Measurements from ENCODE around the gene NRM.

DNA sequence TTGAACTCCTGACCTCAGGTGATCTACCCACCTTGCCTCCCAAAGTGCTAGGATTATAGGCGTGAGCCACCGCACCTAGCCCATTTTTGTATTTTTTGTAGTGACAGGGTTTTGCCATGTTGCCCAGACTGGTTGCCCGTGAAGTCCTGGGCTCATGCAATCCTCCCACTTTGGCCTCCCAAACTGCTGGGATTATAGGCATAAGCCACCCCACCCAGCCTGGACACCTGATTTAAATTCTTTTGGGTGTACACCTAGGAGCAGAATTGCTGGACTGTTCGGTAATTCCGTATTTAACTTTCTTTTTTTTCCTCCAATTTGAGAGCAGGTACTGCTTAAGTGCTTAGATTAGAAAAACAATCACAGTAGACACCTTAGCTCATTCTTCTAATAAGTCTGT, 5.6 kb upstream of the NRM start:
- TF ChIP-seq, protein P1, sequence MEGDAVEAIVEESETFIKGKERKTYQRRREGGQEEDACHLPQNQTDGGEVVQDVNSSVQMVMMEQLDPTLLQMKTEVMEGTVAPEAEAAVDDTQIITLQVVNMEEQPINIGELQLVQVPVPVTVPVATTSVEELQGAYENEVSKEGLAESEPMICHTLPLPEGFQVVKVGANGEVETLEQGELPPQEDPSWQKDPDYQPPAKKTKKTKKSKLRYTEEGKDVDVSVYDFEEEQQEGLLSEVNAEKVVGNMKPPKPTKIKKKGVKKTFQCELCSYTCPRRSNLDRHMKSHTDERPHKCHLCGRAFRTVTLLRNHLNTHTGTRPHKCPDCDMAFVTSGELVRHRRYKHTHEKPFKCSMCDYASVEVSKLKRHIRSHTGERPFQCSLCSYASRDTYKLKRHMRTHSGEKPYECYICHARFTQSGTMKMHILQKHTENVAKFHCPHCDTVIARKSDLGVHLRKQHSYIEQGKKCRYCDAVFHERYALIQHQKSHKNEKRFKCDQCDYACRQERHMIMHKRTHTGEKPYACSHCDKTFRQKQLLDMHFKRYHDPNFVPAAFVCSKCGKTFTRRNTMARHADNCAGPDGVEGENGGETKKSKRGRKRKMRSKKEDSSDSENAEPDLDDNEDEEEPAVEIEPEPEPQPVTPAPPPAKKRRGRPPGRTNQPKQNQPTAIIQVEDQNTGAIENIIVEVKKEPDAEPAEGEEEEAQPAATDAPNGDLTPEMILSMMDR (tag by site-specific recombination; IDR thresholded peaks at IDR 0.05): no peak
- TF ChIP-seq ZBTB7A (tag by site-specific recombination; IDR thresholded peaks at IDR 0.05; ENCODE audit: low read depth): no peak
